Measurements from ENCODE around the gene PCSK5. TPM values are rescaled to one million over a fixed set of nuclear protein-coding genes. Genes with fewer than 3 reads are reported as not detected.
"Not testable (repeated sequence)": the region's sequence is repeated elsewhere in the genome, so short reads cannot be mapped to it uniquely, and the experiment has no call there.

Gene PCSK5
- total RNA-seq, 2 experiments from 2014 or later, result 3.0 to 3.1 TPM

DNA sequence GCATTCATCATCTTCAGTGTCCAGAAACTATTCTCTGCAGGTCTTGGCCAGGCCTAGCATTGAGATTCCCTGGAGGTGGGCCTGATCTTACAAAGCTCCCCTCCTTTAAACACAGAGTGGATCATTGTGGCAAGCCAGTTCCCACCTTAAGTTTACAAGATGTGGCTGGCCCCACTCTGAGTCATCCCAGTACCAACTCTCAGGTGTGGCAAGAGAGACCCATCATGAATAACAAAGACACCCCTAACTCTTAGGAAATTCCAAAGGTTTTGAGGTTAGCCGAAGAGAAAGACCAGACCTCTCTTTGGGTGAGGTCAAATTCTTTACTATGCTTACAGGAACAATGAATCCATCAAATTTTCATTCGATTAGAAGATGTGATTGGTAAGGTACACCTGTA lies 425.6 kb downstream of the PCSK5 start:
- no peak overlapping the region for H3K27ac Mint-ChIP-seq
- intact Hi-C loops (cut with DNase I, micrococcal nuclease), result no loop called here
- no peaks in the 10 kb centered on the region for H3K4me1 Mint-ChIP-seq
- no peak for DNase-seq
- ChIA-PET POLR2A (no interaction called here), CTCF (interaction anchor here (1.1 kb wide), 1 partner anchor 12 kb away, joined by 3 read pairs; no protein-coding TSS in a partner anchor)
- H3K36me3 Mint-ChIP-seq (ENCODE audit: low read depth), result no peaks in the 10 kb centered on the region
- H3K27me3 Mint-ChIP-seq, result peaks cover 3% of the 10 kb centered on the region
- H3K4me3 Mint-ChIP-seq, result no peak overlapping the region
- H3K9me3 Mint-ChIP-seq (ENCODE audit: low read depth), result no peaks in the 10 kb centered on the region
- no peak for ATAC-seq

DNA sequence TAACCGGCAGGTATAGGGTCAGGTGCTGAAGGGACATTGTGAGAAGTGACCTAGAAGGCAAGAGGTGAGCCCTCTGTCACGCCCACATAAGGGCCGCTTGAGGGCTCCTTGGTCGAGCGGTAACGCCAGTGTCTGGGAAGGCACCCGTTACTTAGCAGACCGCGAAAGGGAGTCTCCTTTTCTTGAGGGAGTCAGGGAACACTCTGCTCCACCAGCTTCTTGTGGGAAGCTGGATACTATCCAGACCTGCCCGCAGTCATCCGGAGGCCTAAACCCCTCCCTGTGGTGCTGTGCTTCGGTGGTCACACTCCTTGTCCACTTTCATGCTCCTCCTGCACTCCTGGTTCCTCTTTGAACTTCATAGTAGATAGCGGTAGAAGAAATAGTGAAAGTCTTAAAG lies 429.0 kb downstream of the PCSK5 start:
- not testable (repeated sequence) for H3K9me3 Mint-ChIP-seq (ENCODE audit: low read depth)

DNA sequence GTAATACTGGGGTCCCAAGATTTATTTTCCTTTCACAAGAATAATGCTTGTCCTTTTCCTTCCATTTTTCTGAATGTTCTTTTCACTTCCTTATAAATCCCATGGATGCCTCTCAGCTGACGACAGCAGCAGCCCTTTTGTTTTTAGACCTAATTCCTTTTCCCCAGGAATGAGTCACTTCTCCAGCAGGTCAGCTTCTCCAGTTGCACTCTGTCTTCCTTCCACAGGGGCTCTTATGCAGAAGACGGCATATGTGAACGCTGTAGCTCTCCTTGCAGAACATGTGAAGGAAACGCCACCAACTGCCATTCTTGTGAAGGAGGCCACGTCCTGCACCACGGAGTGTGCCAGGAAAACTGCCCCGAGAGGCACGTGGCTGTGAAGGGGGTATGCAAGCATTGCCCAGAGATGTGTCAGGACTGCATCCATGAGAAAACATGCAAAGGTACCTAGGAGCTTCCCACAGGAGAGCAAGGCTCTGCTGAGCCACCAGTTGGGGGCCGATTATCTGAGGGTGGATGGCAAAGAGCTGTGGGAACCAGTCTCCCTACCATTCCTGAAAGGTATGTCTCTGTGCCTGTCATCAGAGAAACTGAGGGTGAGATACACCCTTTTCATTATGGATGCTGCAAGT lies 430.8 kb downstream of the PCSK5 start:
- CTCF ChIA-PET, result interaction anchor here (0.6 to 0.7 kb wide), 3 partner anchors 206 to 1086 kb away, joined by 3 read pairs; no protein-coding TSS in a partner anchor
- no peak for ATAC-seq

More for the DNA sequence above, 429.0 kb downstream of the PCSK5 start:
- DNase-seq; CTCF ChIA-PET; ATAC-seq; H3K36me3 Mint-ChIP-seq (ENCODE audit: low read depth); POLR2A ChIA-PET; H3K4me1 Mint-ChIP-seq; H3K4me3 Mint-ChIP-seq; intact Hi-C loops (cut with DNase I, micrococcal nuclease); H3K27ac Mint-ChIP-seq; H3K27me3 Mint-ChIP-seq: not testable (repeated sequence)

DNA sequence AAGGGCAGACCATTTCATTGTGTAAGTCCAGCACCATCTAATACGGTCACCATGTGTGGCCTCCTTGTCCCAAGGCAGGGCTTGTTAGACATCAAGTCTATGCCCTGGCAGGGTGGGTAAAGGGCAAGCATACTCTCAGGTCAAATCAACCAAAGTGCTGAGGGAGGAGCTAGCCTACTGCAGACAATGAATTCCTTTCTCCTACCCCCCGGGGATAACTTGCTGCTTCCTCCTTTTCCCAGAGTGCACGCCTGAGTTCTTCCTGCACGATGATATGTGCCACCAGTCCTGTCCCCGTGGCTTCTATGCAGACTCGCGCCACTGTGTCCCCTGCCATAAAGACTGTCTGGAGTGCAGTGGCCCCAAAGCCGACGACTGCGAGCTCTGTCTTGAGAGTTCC lies 432.3 kb downstream of the PCSK5 start:
- no peaks in the 10 kb centered on the region for H3K9me3 Mint-ChIP-seq (ENCODE audit: low read depth)
- CTCF ChIA-PET, result no interaction called here
- intact Hi-C loops (cut with DNase I, micrococcal nuclease), result no loop called here
- POLR2A ChIA-PET, result no interaction called here
- H3K27ac Mint-ChIP-seq, result no peak overlapping the region
- H3K36me3 Mint-ChIP-seq (ENCODE audit: low read depth), result no peaks in the 10 kb centered on the region
- peaks cover 3% of the 10 kb centered on the region for H3K27me3 Mint-ChIP-seq
- DNase-seq (no peak), ATAC-seq (no peak)
- no peaks in the 10 kb centered on the region for H3K4me1 Mint-ChIP-seq
- H3K4me3 Mint-ChIP-seq, result no peak overlapping the region

More for the DNA sequence above, 430.8 kb downstream of the PCSK5 start:
- intact Hi-C loops (cut with DNase I, micrococcal nuclease), result no loop called here
- Mint-ChIP-seq H3K27me3 (peaks cover 3% of the 10 kb centered on the region), H3K36me3 (ENCODE audit: low read depth) (no peaks in the 10 kb centered on the region), H3K4me3 (no peak overlapping the region), H3K9me3 (ENCODE audit: low read depth) (no peaks in the 10 kb centered on the region), H3K4me1 (no peaks in the 10 kb centered on the region), H3K27ac (no peak overlapping the region)
- DNase-seq, result no peak
- POLR2A ChIA-PET, result interaction anchor here (0.5 kb wide), 1 partner anchor 232 kb away, joined by 3 read pairs; no protein-coding TSS in a partner anchor

DNA sequence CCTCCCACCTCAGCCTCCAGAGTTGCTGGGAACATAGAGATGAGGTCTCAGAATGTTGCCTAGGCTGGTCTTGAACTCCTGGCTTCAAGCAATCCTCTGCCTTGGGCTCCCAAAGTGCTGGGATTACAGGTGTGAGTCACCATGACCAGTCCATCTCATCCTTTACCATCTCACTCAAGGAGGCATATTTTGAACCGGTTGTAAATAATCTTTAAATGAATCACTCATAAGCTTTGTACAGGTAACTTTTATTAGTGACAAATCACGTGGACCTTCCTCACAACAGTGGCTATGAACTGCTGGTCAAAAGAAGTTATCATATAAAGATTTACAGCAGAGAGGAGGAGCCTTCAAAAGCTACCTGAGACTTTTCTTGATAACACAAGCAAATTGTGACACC lies 433.0 kb downstream of the PCSK5 start:
- ChIA-PET POLR2A (no interaction called here), CTCF (no interaction called here)
- Mint-ChIP-seq H3K9me3 (ENCODE audit: low read depth) (no peaks in the 10 kb centered on the region), H3K27ac (no peak overlapping the region), H3K4me3 (no peak overlapping the region), H3K4me1 (no peaks in the 10 kb centered on the region), H3K27me3 (peaks cover 4% of the 10 kb centered on the region), H3K36me3 (ENCODE audit: low read depth) (no peaks in the 10 kb centered on the region)
- ATAC-seq (no peak), DNase-seq (no peak)
- intact Hi-C loops (cut with DNase I, micrococcal nuclease), result no loop called here

DNA sequence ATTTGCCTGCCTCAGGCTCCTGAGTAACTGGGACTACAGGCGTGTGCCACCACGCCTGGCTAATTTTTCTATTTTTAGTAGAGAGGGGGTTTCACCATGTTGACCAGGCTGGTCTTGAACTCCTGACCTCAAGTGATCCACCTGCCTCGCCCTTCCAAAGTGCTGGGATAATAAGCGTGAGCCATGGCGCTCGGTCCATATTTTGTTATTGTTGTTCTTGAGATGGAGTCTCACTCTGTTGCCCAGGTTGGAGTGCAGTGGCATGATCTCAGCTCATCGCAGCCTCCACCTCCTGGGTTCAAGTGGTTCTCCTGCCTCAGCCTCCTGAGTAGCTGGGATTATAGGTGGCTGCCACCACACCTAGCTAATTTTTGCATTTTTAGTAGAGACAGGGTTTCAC lies 433.6 kb downstream of the PCSK5 start:
- intact Hi-C loops (cut with DNase I, micrococcal nuclease); H3K36me3 Mint-ChIP-seq (ENCODE audit: low read depth); CTCF ChIA-PET; H3K9me3 Mint-ChIP-seq (ENCODE audit: low read depth); ATAC-seq; POLR2A ChIA-PET; H3K27me3 Mint-ChIP-seq; H3K4me1 Mint-ChIP-seq; DNase-seq; H3K4me3 Mint-ChIP-seq; H3K27ac Mint-ChIP-seq: not testable (repeated sequence)

DNA sequence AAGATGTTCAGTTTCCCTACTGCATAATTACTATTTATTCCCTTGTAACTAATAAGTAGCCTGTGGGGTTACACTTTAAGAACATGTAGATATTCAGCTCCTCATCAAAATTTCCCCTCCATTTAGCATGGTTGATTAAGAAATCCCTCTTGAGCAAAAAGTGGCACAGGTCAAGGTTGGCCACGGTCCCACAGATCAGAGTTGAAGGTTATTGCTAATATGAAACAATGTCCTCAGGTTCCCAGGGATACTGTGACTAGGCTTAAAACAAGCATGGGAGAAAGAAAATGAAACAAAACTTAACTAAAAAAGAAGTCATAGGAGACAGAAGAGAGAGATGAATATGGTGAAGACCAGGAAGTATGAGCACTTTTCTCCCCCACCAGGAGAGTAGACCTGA lies 439.6 kb downstream of the PCSK5 start:
- DNase-seq, result no peak
- Mint-ChIP-seq H3K4me1 (no peaks in the 10 kb centered on the region), H3K36me3 (ENCODE audit: low read depth) (no peaks in the 10 kb centered on the region), H3K9me3 (ENCODE audit: low read depth) (no peaks in the 10 kb centered on the region), H3K27me3 (peaks cover 8% of the 10 kb centered on the region), H3K27ac (no peak overlapping the region), H3K4me3 (no peak overlapping the region)
- CTCF ChIA-PET, result no interaction called here
- no peak for ATAC-seq
- POLR2A ChIA-PET, result no interaction called here
- intact Hi-C loops (cut with DNase I, micrococcal nuclease), result no loop called here

DNA sequence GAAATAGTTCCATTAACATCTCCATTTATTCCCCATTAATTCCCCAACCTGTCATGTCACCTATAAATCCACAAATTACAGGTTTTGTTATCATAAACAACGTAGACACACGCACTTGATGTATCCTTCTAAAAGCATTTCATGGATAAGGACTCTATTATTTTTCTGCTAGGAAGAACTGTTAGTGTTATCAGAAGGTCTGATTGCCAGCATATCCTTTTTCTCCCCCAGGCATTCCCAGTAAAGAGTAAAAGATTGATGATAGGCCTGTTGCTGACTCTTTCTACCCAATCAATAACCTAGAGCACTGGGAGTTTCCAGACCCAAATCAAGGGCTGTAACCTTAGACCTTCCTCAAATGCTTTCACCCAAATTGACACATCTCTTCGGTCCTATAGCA lies 442.9 kb downstream of the PCSK5 start:
- Mint-ChIP-seq H3K27ac (no peak overlapping the region), H3K27me3 (peaks cover 8% of the 10 kb centered on the region), H3K36me3 (ENCODE audit: low read depth) (no peaks in the 10 kb centered on the region), H3K4me1 (no peaks in the 10 kb centered on the region), H3K9me3 (ENCODE audit: low read depth) (no peaks in the 10 kb centered on the region), H3K4me3 (no peak overlapping the region)
- ATAC-seq (no peak), DNase-seq (no peak)
- ChIA-PET POLR2A (no interaction called here), CTCF (no interaction called here)
- intact Hi-C loops (cut with DNase I, micrococcal nuclease), result no loop called here

DNA sequence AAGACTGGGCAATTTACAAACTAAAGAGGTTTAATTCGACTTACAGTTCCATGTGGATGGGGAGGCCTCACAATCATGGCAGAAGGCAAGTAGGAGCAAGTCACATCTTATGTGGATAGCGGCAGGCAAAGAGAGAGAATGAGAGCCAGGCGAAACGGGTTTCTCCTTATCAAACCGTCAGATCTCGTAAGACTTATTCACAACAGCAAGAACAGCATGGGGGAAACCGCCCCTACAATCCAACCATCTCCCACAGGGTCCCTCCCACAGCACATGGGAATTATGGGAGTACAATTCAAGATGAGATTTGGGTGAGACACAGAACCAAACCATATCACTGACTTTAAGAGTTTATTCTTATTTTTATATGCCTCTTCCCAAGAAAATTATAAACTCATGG lies 443.5 kb downstream of the PCSK5 start:
- ChIA-PET POLR2A (no interaction called here), CTCF (no interaction called here)
- Mint-ChIP-seq H3K27ac (no peak overlapping the region), H3K9me3 (ENCODE audit: low read depth) (no peaks in the 10 kb centered on the region), H3K4me3 (no peak overlapping the region), H3K27me3 (peaks cover 12% of the 10 kb centered on the region), H3K4me1 (no peaks in the 10 kb centered on the region), H3K36me3 (ENCODE audit: low read depth) (no peaks in the 10 kb centered on the region)
- DNase-seq, result no peak
- ATAC-seq, result no peak
- intact Hi-C loops (cut with DNase I, micrococcal nuclease), result no loop called here

DNA sequence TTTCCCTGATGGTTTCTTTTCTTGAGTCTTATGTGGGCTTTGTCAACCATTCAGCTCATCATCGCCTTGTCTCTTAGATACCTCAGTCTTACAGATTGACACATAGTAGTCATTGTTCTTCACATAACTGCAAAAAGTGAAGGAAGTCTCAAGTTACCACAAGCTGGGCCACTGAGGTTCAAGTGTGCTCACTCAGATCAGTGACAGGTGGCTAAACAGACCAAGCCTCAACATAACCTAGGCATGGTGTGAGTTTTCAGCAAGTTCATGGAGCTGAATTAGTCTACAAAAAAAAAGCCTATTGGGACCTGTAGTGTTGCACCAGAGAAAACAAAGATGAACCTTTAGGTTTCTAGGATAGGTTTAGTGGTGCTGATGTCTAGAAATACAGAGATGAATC lies 445.6 kb downstream of the PCSK5 start:
- ChIA-PET POLR2A (no interaction called here), CTCF (no interaction called here)
- Mint-ChIP-seq H3K27me3 (peaks cover 8% of the 10 kb centered on the region), H3K4me3 (no peak overlapping the region), H3K4me1 (no peaks in the 10 kb centered on the region), H3K36me3 (ENCODE audit: low read depth) (no peaks in the 10 kb centered on the region), H3K27ac (no peak overlapping the region), H3K9me3 (ENCODE audit: low read depth) (no peaks in the 10 kb centered on the region)
- DNase-seq, result no peak
- intact Hi-C loops (cut with DNase I, micrococcal nuclease), result no loop called here
- ATAC-seq, result peak; percentile 49

DNA sequence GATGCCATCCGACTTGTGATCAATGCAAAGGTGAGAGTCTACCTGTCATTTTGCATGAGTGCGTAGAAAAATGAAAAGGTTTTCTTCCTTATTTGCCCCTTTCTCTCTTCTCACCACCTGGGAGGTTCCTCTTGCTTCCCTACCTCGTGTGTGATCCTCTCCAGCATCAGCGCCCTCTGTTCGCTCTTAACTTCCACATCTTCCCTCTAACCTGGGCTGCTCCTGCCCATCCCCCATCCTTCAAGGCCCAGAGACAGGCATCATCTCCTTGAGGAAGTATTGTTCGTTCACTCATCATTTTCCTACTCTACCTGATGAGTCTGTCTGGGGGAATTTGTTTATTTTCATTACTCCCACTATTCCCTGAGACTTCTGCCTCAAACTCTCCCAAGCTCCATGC lies 447.9 kb downstream of the PCSK5 start:
- no peak for ATAC-seq
- H3K9me3 Mint-ChIP-seq (ENCODE audit: low read depth), result peaks cover under 1% of the 10 kb centered on the region
- no peak for DNase-seq
- H3K4me1 Mint-ChIP-seq, result no peaks in the 10 kb centered on the region
- H3K27ac Mint-ChIP-seq, result no peak overlapping the region
- no peaks in the 10 kb centered on the region for H3K36me3 Mint-ChIP-seq (ENCODE audit: low read depth)
- no peak overlapping the region for H3K4me3 Mint-ChIP-seq
- POLR2A ChIA-PET, result no interaction called here
- intact Hi-C loops (cut with DNase I, micrococcal nuclease), result no loop called here
- CTCF ChIA-PET, result no interaction called here
- peaks cover 11% of the 10 kb centered on the region for H3K27me3 Mint-ChIP-seq

DNA sequence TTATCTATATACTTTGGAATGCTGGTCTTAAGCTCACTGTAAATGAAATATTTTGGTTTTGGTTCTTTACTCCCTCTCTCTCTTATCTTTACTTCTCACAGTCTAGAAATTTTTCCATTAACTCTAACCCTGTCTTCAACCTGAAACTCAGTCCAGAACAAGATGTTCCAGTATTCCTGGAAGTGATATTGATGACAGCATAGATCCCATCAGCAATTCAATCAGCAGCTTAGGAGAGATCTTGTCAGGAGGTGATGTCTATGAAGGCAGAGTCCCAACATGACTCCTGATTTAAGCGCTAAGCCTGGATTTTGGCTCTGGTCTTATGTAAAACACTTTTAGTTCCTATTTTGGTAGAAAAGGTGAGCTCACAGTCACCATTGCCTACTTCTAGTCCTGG lies 451.1 kb downstream of the PCSK5 start:
- no peaks in the 10 kb centered on the region for H3K4me1 Mint-ChIP-seq
- H3K27ac Mint-ChIP-seq, result no peak overlapping the region
- H3K36me3 Mint-ChIP-seq (ENCODE audit: low read depth), result no peaks in the 10 kb centered on the region
- no peak for DNase-seq
- ChIA-PET POLR2A (no interaction called here), CTCF (no interaction called here)
- H3K9me3 Mint-ChIP-seq (ENCODE audit: low read depth), result peaks cover 3% of the 10 kb centered on the region
- peaks cover 14% of the 10 kb centered on the region for H3K27me3 Mint-ChIP-seq
- ATAC-seq, result no peak
- H3K4me3 Mint-ChIP-seq, result no peak overlapping the region
- intact Hi-C loops (cut with DNase I, micrococcal nuclease), result no loop called here

DNA sequence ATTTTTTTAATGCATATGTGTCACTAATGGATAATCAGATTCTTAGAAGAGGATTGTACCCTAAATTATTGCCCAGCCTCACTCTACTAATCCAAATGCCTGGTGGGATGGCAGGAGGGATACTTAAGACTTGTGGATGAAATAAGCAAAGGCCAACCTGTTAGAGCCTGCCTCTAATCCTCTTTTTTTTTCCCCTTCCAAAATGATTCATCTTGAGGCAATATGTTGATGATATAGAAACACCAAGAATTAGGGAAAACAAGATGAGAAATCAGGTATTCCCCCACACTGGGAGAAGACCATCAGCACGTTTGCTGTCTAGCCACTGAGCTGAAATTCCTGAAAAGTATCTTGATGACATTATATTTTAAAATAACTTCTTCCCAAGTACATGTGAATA lies 451.7 kb downstream of the PCSK5 start:
- Mint-ChIP-seq H3K9me3 (ENCODE audit: low read depth) (peaks cover 3% of the 10 kb centered on the region), H3K4me3 (no peak overlapping the region), H3K4me1 (no peaks in the 10 kb centered on the region), H3K27me3 (peaks cover 14% of the 10 kb centered on the region), H3K36me3 (ENCODE audit: low read depth) (no peaks in the 10 kb centered on the region), H3K27ac (no peak overlapping the region)
- no peak for ATAC-seq
- DNase-seq, result no peak
- CTCF ChIA-PET, result interaction anchor here (0.6 kb wide), 1 partner anchor 339 kb away, joined by 4 read pairs; no protein-coding TSS in a partner anchor
- POLR2A ChIA-PET, result no interaction called here
- intact Hi-C loops (cut with DNase I, micrococcal nuclease), result no loop called here

Measured in activated CD4-positive, alpha-beta T cell treated with anti-CD3 and anti-CD28 coated beads for 36 hours (primary cell).